Cardiac muscle cell (in vitro differentiated cells and primary cell): ENCODE measurements around the gene TSC22D4. TPM values are rescaled to one million over a fixed set of nuclear protein-coding genes. Genes with fewer than 3 reads are reported as not detected.

ENCODE experiments used
- DNase-seq, 2 donors: peaks; one replicate each; pipeline versions ENCODE4 v3.0.0 to v3.0.0-alpha.2; 2010 to 2017; ENCODE audit warnings: low read depth in 1 of 2, low spot score in 1 of 2
- H3K27ac ChIP-seq: fragments of 200-600 bp; sonication (generic); 2 replicates; pipeline ENCODE4 v1.5.1; 2016
- H3K27me3 ChIP-seq: fragments of 200-600 bp; sonication (generic); 2 replicates; pipeline ENCODE4 v1.6.0; 2016; ENCODE audit warnings: control low read depth
- H3K36me3 ChIP-seq: fragments of 200-600 bp; sonication (generic); 2 replicates; pipeline ENCODE4 v1.5.1; 2016; ENCODE audit warnings: control low read depth
- H3K4me1 ChIP-seq: fragments of 200-600 bp; sonication (generic); 2 replicates; pipeline ENCODE4 v1.8.1; 2017; ENCODE audit warnings: low read depth, mild to moderate bottlenecking, mixed run types
- H3K4me3 ChIP-seq: fragments of 200-600 bp; sonication (generic); 2 replicates; pipeline ENCODE4 v1.5.1; 2016; ENCODE audit warnings: mild to moderate bottlenecking
- H3K9me3 ChIP-seq: fragments of 200-600 bp; sonication (generic); 2 replicates; pipeline ENCODE4 v1.5.1; 2017; ENCODE audit warnings: low read depth, mild to moderate bottlenecking, control low read depth
- polyA plus RNA-seq: library from polyadenylated mRNA; unstranded; fragments of >200 nt; fragmentation: Nextera tagmentation; extraction: Ambion mirVana; gene quantifications from 2 replicates; pipeline ENCODE4 v1.2.1, GENCODE V29; 2016
- total RNA-seq: library from RNA; depleted of rRNA; stranded (reverse); fragments of >200 nt; gene quantifications from 2 replicates; pipeline ENCODE4 v1.2.3, GENCODE V29; 2016
- TF ChIP-seq, protein P1 (sequence below): IDR thresholded peaks from 2 replicates; pipeline ENCODE4 v1.5.1; 2012; ENCODE audit warnings: low read depth, mild to moderate bottlenecking, low read length

TSC22D4 gene
- total and polyA plus RNA-seq, 2 experiments from 2014 or later = 91.9 to 133 TPM

DNA sequence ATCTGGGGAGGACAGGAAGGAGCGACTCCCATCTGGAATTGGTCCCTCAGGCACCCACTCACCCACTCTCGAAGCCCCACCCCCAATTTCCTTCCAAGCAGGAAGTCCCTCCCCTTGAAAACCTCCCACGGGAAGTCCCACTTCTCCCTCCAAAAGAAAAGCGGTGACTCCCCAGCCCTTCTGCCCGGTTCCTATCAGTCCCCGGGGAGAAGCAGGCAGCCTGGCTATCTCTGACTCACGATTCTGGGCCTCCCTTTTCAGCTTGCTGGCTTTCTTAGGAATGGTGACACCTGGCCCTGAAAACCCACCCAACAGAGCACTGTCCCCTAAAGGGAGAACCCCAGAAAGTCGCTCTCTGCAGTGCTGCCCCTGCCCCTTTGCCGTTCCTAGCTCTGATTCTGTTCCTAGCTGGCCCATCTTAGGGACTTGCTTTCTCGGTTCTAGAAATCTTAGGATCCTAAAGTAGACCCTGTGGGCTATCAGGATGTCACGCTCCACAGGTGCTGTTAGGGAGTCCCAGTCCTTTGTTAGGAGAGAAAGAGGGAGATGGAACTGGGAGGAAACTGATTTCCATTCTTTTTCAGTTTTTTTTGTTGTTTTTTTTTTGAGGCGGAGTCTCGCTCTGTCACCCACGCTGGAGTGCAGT is 6.0 kb downstream of the TSC22D4 start:
- TF ChIP-seq, protein P1, sequence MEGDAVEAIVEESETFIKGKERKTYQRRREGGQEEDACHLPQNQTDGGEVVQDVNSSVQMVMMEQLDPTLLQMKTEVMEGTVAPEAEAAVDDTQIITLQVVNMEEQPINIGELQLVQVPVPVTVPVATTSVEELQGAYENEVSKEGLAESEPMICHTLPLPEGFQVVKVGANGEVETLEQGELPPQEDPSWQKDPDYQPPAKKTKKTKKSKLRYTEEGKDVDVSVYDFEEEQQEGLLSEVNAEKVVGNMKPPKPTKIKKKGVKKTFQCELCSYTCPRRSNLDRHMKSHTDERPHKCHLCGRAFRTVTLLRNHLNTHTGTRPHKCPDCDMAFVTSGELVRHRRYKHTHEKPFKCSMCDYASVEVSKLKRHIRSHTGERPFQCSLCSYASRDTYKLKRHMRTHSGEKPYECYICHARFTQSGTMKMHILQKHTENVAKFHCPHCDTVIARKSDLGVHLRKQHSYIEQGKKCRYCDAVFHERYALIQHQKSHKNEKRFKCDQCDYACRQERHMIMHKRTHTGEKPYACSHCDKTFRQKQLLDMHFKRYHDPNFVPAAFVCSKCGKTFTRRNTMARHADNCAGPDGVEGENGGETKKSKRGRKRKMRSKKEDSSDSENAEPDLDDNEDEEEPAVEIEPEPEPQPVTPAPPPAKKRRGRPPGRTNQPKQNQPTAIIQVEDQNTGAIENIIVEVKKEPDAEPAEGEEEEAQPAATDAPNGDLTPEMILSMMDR = no peak
- Histone ChIP-seq H3K27me3 (no peaks in the 10 kb centered on the region), H3K4me1 (peaks cover 36% of the 10 kb centered on the region), H3K36me3 (peaks cover 14% of the 10 kb centered on the region), H3K4me3 (no peak overlapping the region), H3K27ac (peak overlapping the region; percentile 59), H3K9me3 (no peaks in the 10 kb centered on the region)
- DNase-seq = peak in 1 of 2 donors; percentile 80

DNA sequence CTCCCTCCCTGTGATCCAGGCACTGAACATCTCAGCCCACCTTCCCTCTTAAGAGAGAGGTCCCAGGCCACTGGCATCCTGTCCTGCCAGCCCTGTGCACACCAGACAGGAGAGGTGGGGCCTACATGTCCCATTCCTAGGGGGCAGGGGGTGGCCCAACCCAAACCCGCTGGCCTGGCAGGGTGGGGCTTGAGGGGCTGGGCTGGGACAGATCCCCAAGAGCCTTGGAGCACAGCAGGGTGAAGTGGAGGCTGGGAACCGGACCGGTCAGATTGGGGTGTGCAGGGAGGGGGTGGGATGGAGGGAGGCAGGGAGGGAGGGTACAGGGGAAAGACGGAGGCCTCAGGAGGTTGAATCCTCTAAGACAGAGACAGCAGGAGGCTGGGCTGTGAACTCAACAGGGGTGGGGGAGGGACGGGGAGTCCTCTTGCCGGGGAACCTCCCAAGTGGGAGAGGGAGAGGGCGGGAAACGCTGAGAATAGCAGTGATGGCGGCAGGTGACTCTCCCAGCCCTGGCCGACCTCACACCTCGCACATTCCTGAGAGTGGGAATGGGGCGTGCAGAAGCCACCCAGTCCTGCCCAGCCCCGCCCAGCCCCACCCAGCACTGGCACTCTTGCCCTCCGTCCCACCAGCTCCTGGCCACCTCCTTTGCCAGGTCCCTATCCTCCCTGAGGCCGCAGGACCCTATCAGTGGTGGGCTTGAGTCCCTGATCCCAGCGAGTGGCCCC is 6.7 kb downstream of the TSC22D4 start:
- H3K27me3 ChIP-seq = no peaks in the 10 kb centered on the region
- peaks cover 30% of the 10 kb centered on the region for H3K4me1 ChIP-seq
- TF ChIP-seq, protein P1 = no peak
- H3K9me3 ChIP-seq = no peaks in the 10 kb centered on the region
- H3K36me3 ChIP-seq = peaks cover 17% of the 10 kb centered on the region
- peak overlapping the region; percentile 59 for H3K27ac ChIP-seq
- DNase-seq = no peak
- no peak overlapping the region for H3K4me3 ChIP-seq

DNA sequence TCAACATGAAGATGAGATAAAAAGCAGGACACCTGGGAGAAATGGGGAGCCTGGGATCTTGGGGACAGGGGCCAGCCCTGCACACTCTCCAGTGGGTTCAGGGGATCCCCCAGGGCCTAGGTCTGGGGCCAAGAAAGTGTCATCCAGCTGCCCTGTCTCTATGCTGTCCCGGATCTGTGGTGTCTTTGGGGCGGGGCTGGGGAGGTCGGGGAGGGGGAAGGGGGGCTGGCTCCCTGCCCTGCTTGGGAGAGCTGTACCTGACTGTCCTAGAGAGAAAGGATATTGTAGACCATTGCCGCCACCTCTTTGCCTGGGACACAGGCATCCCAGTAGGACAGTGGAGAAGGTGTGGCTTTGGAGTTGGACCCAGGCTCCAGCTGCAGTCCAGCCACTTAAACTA is 8.0 kb downstream of the TSC22D4 start:
- TF ChIP-seq, protein P1 = no peak
- peaks cover 20% of the 10 kb centered on the region for H3K4me1 ChIP-seq
- H3K36me3 ChIP-seq = peaks cover 17% of the 10 kb centered on the region
- H3K27ac ChIP-seq = peak overlapping the region; percentile 83
- H3K27me3 ChIP-seq = no peaks in the 10 kb centered on the region
- H3K9me3 ChIP-seq = no peaks in the 10 kb centered on the region
- DNase-seq = no peak
- H3K4me3 ChIP-seq = no peak overlapping the region

DNA sequence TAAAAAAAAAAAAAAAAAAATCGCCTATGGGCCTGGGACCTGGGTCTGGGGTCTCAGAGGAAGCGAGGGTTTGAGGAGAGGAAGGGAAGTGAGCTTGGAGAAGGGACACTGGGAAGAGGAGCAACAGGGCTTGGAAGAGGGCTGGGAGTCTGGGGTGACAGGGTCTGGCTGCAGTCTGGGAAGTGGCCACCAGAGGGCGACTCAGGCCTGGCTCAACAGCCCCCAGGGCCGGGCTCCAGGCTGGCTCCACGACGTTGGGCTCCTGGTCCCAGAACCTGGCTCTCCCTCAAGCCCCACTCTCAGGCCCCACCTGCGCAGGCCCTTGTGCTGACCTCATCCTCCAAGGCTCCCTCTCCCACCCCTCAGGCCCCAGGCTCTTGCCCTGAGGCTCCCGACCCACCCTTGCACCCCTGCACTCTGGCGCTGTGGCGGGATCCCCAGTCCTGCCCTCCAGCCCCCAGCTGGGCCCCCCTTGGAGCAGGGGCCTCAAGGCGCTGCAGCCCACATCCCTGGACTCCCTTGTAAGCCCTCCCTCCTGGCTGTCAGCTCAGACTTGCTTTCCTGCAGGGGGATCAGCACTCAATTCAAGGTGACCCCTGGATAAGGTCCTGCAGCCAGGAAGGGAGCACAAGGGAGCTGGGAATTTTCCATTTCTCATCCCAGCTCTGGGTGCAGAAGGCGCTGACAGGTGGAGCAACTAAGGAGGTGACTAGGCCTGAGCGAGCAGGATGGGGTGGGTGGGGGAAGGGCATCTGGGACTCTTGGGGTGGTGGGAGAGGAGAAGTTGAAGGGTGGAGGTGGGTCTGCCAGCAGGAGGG is 9.6 kb downstream of the TSC22D4 start:
- H3K36me3 ChIP-seq = peaks cover 17% of the 10 kb centered on the region

More for the DNA sequence above, 9.6 kb downstream of the TSC22D4 start:
- peak overlapping the region; percentile 83 for H3K27ac ChIP-seq
- no peak overlapping the region for H3K4me3 ChIP-seq
- DNase-seq = peak; percentile 82 to 91
- no peaks in the 10 kb centered on the region for H3K9me3 ChIP-seq
- TF ChIP-seq, protein P1 = peak; percentile 89
- no peaks in the 10 kb centered on the region for H3K27me3 ChIP-seq
- peaks cover 6% of the 10 kb centered on the region for H3K4me1 ChIP-seq
